Measurements from ENCODE around the gene HOXA5. TPM values are rescaled to one million over a fixed set of nuclear protein-coding genes. Genes with fewer than 3 reads are reported as not detected.

HOXA5 gene
- total and polyA plus RNA-seq, 10 of the 15 experiments (the other 5 are each of a cell fraction or from before 2014, with no cell fraction given) = 0.05 to 0.13 TPM; not detected in 8

GRCh38 chr7:27156916-27157701, 13.6 kb upstream of the HOXA5 start (continued):
- no peak for TF ChIP-seq ZNF687 (IDR thresholded peaks at IDR 0.05)
- TF ChIP-seq TBL1XR1 (IDR thresholded peaks at IDR 0.05; ENCODE audit: low read depth, low read length) = no peak
- no peak for TF ChIP-seq LARP7 (IDR thresholded peaks at IDR 0.05)
- TF ChIP-seq POLR2AphosphoS2 (IDR thresholded peaks at IDR 0.05; ENCODE audit: low read depth, low read length) = no peak
- no peak for TF ChIP-seq MAX (IDR thresholded peaks at IDR 0.05; ENCODE audit: low read depth, low read length)
- no peak for TF ChIP-seq KDM1A (IDR thresholded peaks at IDR 0.05; ENCODE audit: borderline replicate concordance)

- H3K79me2 ChIP-seq (ENCODE audit: control insufficient read depth, insufficient read depth, low read length) = no peaks in the 10 kb centered on the region
- no TSS peak for BruUV-seq (replicated peaks)
- H3K27me3 ChIP-seq (replicated peaks in 1 of 2; ENCODE audit: control insufficient read depth in 2 of 2, insufficient read depth in 2 of 2, low read length in 1 of 2) = peaks cover 22 to 55% of the 10 kb centered on the region in 2 experiments
- no peak within 1 kb of the TSS for H3K27ac ChIP-seq (ENCODE audit: control insufficient read depth, insufficient read depth)
- intact Hi-C loops (cut with micrococcal nuclease; ENCODE audit: unreplicated experiment) (no loop called here), in situ Hi-C loops (cut with MboI) (loop anchor here (5.0 to 25.0 kb wide), 3 partner anchors 789 to 1294 kb away; no protein-coding TSS in a partner anchor)
- no peak within 1 kb of the TSS for H3K9ac ChIP-seq (ENCODE audit: control insufficient read depth, insufficient read depth, low read length)
- CTCF ChIA-PET = interaction anchor here (1.0 kb wide), 1 partner anchor 301 kb away, joined by 3 read pairs; no protein-coding TSS in a partner anchor
- no peak for DNase-seq (ENCODE audit: low read depth, low spot score)
- no peak for ATAC-seq
- H3K36me3 ChIP-seq (ENCODE audit: control insufficient read depth in 2 of 2, insufficient read depth in 2 of 2, low read length in 1 of 2) = no peaks in the 10 kb centered on the region
- no peak within 1 kb of the TSS for H3K4me3 ChIP-seq
- RAD21 ChIA-PET (ENCODE audit: unreplicated experiment) = no interaction called here
- H3K9me3 ChIP-seq (replicated peaks; ENCODE audit: control insufficient read depth, insufficient read depth, low read length) = no peaks in the 10 kb centered on the region; the same call in 2 of the 3 replicates
- SMC1A ChIA-PET (ENCODE audit: uncharacterized antibody, unreplicated experiment) = interaction anchor here (1.0 kb wide), 1 partner anchor 301 kb away, joined by 3 read pairs; no protein-coding TSS in a partner anchor
- no peaks in the 10 kb centered on the region for H3K4me1 ChIP-seq (ENCODE audit: control insufficient read depth, insufficient read depth, low read length)
- no peaks in the 10 kb centered on the region for H4K20me1 ChIP-seq (ENCODE audit: control insufficient read depth, insufficient read depth)
- WGBS (ENCODE audit: insufficient coverage, insufficient replicate concordance, low lambda C conversion rate, missing lambda C conversion rate) = 11% methylated on average over 30 of the region's 33 CpGs
- FAIRE-seq = no peak
- no peak within 1 kb of the TSS; the same call in 1 of the 2 replicates for H3K4me2 ChIP-seq (ENCODE audit: control insufficient read depth, insufficient read depth)
- POLR2A ChIA-PET = no interaction called here
- no peak within 1 kb of the TSS for H2AFZ ChIP-seq (ENCODE audit: control insufficient read depth, low read depth, low read length)
- TF ChIP-seq USF1 (IDR thresholded peaks at IDR 0.05; ENCODE audit: borderline replicate concordance, extremely low read length, insufficient read depth, low read depth, low read length) (peak; percentile 63), ATF7 (IDR thresholded peaks at IDR 0.05; ENCODE audit: low read depth) (no peak), SREBF2 (IDR thresholded peaks at IDR 0.05; ENCODE audit: low read length) (no peak), MLLT1 (IDR thresholded peaks at IDR 0.05) (no peak), ATF3 (IDR thresholded peaks at IDR 0.05; ENCODE audit: borderline replicate concordance, extremely low read depth, low read depth, low read length) (peak; percentile 52; the same call in 1 of the 2 replicates), EGR1 (IDR thresholded peaks at IDR 0.05; ENCODE audit: borderline replicate concordance in 1 of 2, low read depth in 2 of 2, low read length in 2 of 2) (no peak), SUZ12 (IDR thresholded peaks at IDR 0.05; ENCODE audit: unreplicated experiment) (peak; percentile 27), RUNX3 (IDR thresholded peaks at IDR 0.05; ENCODE audit: low read length) (no peak), LARP7 (IDR thresholded peaks at IDR 0.05) (no peak), DPF2 (IDR thresholded peaks at IDR 0.05) (no peak)
Observed at GRCh38 chr7:27156508-27156898, 13.0 kb upstream of the HOXA5 start, which contains the start of gene HOXA7. Gene HOXA7, minus strand, starts transcription at chr7:27156675. Its CDS starts 130 bp downstream, at chr7:27156545.
